GM21447 (cell line): Measurements from ENCODE around the gene CNOT6.
"Not testable (repeated sequence)": the region's sequence is repeated elsewhere in the genome, so short reads cannot be mapped to it uniquely, and the experiment has no call there.

Experiments
- ATAC-seq: cut with Tn5 transposase; IDR thresholded peaks from one replicate; pipeline ENCODE4 v1.9.1; 2021; ENCODE audit not compliant: unreplicated experiment

CNOT6 gene

GRCh38 chr5:180515974-180516373, 21.8 kb downstream of the CNOT6 start:
- not testable (repeated sequence) for ATAC-seq

GRCh38 chr5:180516440-180516839, 22.3 kb downstream of the CNOT6 start:
- ATAC-seq = no peak

GRCh38 chr5:180519098-180519497, 24.9 kb downstream of the CNOT6 start:
- no peak for ATAC-seq

GRCh38 chr5:180521101-180521500, 26.9 kb downstream of the CNOT6 start:
- ATAC-seq = no peak

GRCh38 chr5:180521591-180521990, 27.4 kb downstream of the CNOT6 start:
- no peak for ATAC-seq

GRCh38 chr5:180522330-180522729, 28.2 kb downstream of the CNOT6 start:
- ATAC-seq = no peak

- ATAC-seq = no peak
Measured at GRCh38 chr5:180523629-180524466, 29.7 kb downstream of the CNOT6 start.

- ATAC-seq = no peak
Measured at GRCh38 chr5:180525399-180525798, 31.2 kb downstream of the CNOT6 start.

- no peak for ATAC-seq
Measured at GRCh38 chr5:180526269-180526668, 32.1 kb downstream of the CNOT6 start.

GRCh38 chr5:180527659-180528058, 33.5 kb downstream of the CNOT6 start:
- ATAC-seq = no peak

- not testable (repeated sequence) for ATAC-seq
Measured at GRCh38 chr5:180531036-180531585, 36.9 kb downstream of the CNOT6 start.

GRCh38 chr5:180532268-180532667, 38.1 kb downstream of the CNOT6 start:
- ATAC-seq = no peak

GRCh38 chr5:180533845-180534244, 39.7 kb downstream of the CNOT6 start:
- ATAC-seq = no peak

GRCh38 chr5:180535573-180535972, 41.4 kb downstream of the CNOT6 start:
- ATAC-seq = no peak

- peak; percentile 63 for ATAC-seq
Measured at GRCh38 chr5:180540050-180540694, 46.0 kb downstream of the CNOT6 start.

- ATAC-seq = no peak
Measured at GRCh38 chr5:180541710-180542109, 47.5 kb downstream of the CNOT6 start.

GRCh38 chr5:180545248-180545647, 51.1 kb downstream of the CNOT6 start:
- no peak for ATAC-seq

GRCh38 chr5:180548563-180548962, 54.4 kb downstream of the CNOT6 start:
- ATAC-seq = no peak

GRCh38 chr5:180553530-180553929, 59.4 kb downstream of the CNOT6 start:
- ATAC-seq = no peak

GRCh38 chr5:180555168-180555921, 61.2 kb downstream of the CNOT6 start:
- ATAC-seq = no peak

GRCh38 chr5:180557217-180557809, 63.1 kb downstream of the CNOT6 start:
- no peak for ATAC-seq
